Kidney epithelial cell (primary cell): ENCODE measurements around the gene CC2D1A. TPM values are rescaled to one million over a fixed set of nuclear protein-coding genes. Genes with fewer than 3 reads are reported as not detected.
"Not testable (repeated sequence)": the region's sequence is repeated elsewhere in the genome, so short reads cannot be mapped to it uniquely, and the experiment has no call there.

Source experiments
- DNase-seq: peaks from one replicate; pipeline ENCODE4 v3.0.0-alpha.2; 2010; ENCODE audit warnings: low read depth
- H3K27me3 ChIP-seq: 2 replicates; pipeline ENCODE4 v1.6.0; 2011; ENCODE audit warnings: low read length; ENCODE audit not compliant: control insufficient read depth, insufficient read depth
- H3K36me3 ChIP-seq: 2 replicates; pipeline ENCODE4 v1.5.1; 2011; ENCODE audit warnings: low read length; ENCODE audit not compliant: control insufficient read depth, insufficient read depth
- H3K4me3 ChIP-seq: 2 replicates; pipeline ENCODE4 v1.5.1; 2011; ENCODE audit warnings: low read depth, mild to moderate bottlenecking, control low read depth, low read length
- total RNA-seq: library from RNA; depleted of rRNA; stranded (reverse); fragments of >200 nt; gene quantifications from 2 replicates; pipeline ENCODE4 v1.2.3, GENCODE V29; 2015
- TF ChIP-seq, protein P1 (sequence below): IDR thresholded peaks from 2 replicates; pipeline ENCODE4 v1.5.1; 2011; ENCODE audit warnings: mild to moderate bottlenecking, moderate library complexity, low read length, control low read depth, inconsistent platforms; ENCODE audit not compliant: insufficient read depth, poor library complexity, severe bottlenecking

The CC2D1A gene
- total RNA-seq, 1 donor from 2014 or later: 26.5 TPM

DNA sequence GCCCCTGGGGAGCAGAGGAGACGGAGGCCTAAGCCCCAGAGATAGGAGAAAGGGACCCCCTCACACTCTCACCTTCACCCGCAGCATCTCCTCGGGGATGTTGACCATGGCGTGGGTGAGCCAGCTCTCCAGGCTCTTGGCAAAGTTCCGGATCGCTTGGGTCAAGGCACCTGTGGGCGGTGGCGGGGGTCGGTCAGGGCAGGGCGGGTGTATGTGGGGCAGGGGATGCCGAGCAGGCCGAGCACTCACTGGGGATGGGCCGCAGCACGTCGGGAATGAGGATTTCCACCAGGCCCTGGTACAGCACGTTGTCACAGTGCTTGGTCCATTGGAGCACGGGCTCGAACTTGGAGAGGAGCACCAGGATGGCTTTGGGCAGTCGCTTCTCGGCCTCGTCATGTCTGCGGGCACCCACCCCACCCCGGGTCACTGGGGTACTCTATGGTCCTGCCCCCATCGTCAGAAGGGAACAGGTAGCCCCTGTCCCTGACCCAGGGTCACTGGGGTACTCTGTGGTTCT is 59.4 kb downstream of the CC2D1A start:
- H3K36me3 ChIP-seq: no peaks in the 10 kb centered on the region
- no peak for DNase-seq
- TF ChIP-seq, protein P1, sequence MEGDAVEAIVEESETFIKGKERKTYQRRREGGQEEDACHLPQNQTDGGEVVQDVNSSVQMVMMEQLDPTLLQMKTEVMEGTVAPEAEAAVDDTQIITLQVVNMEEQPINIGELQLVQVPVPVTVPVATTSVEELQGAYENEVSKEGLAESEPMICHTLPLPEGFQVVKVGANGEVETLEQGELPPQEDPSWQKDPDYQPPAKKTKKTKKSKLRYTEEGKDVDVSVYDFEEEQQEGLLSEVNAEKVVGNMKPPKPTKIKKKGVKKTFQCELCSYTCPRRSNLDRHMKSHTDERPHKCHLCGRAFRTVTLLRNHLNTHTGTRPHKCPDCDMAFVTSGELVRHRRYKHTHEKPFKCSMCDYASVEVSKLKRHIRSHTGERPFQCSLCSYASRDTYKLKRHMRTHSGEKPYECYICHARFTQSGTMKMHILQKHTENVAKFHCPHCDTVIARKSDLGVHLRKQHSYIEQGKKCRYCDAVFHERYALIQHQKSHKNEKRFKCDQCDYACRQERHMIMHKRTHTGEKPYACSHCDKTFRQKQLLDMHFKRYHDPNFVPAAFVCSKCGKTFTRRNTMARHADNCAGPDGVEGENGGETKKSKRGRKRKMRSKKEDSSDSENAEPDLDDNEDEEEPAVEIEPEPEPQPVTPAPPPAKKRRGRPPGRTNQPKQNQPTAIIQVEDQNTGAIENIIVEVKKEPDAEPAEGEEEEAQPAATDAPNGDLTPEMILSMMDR: no peak
- no peak overlapping the region for H3K4me3 ChIP-seq
- H3K27me3 ChIP-seq: no peaks in the 10 kb centered on the region

GRCh38 chr19:13965926-13966683 is 60.1 kb downstream of the CC2D1A start:
- H3K27me3 ChIP-seq: no peaks in the 10 kb centered on the region
- DNase-seq: no peak
- TF ChIP-seq, protein P1: no peak
- H3K36me3 ChIP-seq: no peaks in the 10 kb centered on the region
- H3K4me3 ChIP-seq: no peak overlapping the region

GRCh38 chr19:13966684-13967128 is 60.7 kb downstream of the CC2D1A start:
- DNase-seq: no peak
- Histone ChIP-seq H3K4me3 (no peak overlapping the region), H3K36me3 (no peaks in the 10 kb centered on the region), H3K27me3 (no peaks in the 10 kb centered on the region)
- TF ChIP-seq, protein P1: no peak

- not testable (repeated sequence) for DNase-seq, H3K27me3 ChIP-seq, H3K36me3 ChIP-seq, H3K4me3 ChIP-seq
Observed at GRCh38 chr19:13967206-13967605, 61.2 kb downstream of the CC2D1A start.

GRCh38 chr19:13968383-13968935 is 62.5 kb downstream of the CC2D1A start:
- Histone ChIP-seq H3K27me3 (no peaks in the 10 kb centered on the region), H3K36me3 (no peaks in the 10 kb centered on the region), H3K4me3 (no peak overlapping the region)
- TF ChIP-seq, protein P1: no peak
- DNase-seq: no peak

GRCh38 chr19:13968999-13969398 is 63.0 kb downstream of the CC2D1A start:
- DNase-seq: no peak
- TF ChIP-seq, protein P1: no peak
- H3K27me3 ChIP-seq: no peaks in the 10 kb centered on the region
- H3K36me3 ChIP-seq: no peaks in the 10 kb centered on the region
- no peak overlapping the region for H3K4me3 ChIP-seq
